Fibroblast of pulmonary artery (primary cell): Measurements from ENCODE around the gene HELQ.

Experiments
- DNase-seq: peaks from one replicate; pipeline ENCODE4 v3.0.0-alpha.2; 2010; ENCODE audit warnings: low read depth
- H3K4me3 ChIP-seq: replicated peaks from 2 replicates; pipeline ENCODE4 v1.5.1; 2011; ENCODE audit warnings: low read depth, mild to moderate bottlenecking, control low read depth, low read length, moderate library complexity
- CTCF ChIP-seq: IDR thresholded peaks from 2 replicates; pipeline ENCODE4 v1.5.1; 2011; ENCODE audit warnings: mild to moderate bottlenecking, control low read depth, low read length, inconsistent platforms; ENCODE audit errors: missing control alignments

Gene HELQ

GRCh38 chr4:83456184-83456501, 520 bp upstream of the HELQ start:
- no peak for TF ChIP-seq CTCF
- no peak for DNase-seq
- peak overlapping the region; percentile 95 for H3K4me3 ChIP-seq

GRCh38 chr4:83454686-83455085, 937 bp downstream of the HELQ start:
- peak overlapping the region; percentile 95 for H3K4me3 ChIP-seq
- no peak for TF ChIP-seq CTCF
- peak; percentile 20 for DNase-seq

- no peak for TF ChIP-seq CTCF
- H3K4me3 ChIP-seq: no peak overlapping the region
- no peak for DNase-seq
Observed at GRCh38 chr4:83449009-83449408, 6.6 kb downstream of the HELQ start.

GRCh38 chr4:83440899-83441298, 14.7 kb downstream of the HELQ start:
- no peak for TF ChIP-seq CTCF
- H3K4me3 ChIP-seq: no peak overlapping the region
- no peak for DNase-seq

GRCh38 chr4:83440148-83440814, 15.3 kb downstream of the HELQ start:
- no peak for DNase-seq
- no peak overlapping the region for H3K4me3 ChIP-seq
- TF ChIP-seq CTCF: no peak

- DNase-seq: no peak
- H3K4me3 ChIP-seq: no peak overlapping the region
- no peak for TF ChIP-seq CTCF
Observed at GRCh38 chr4:83438719-83439118, 16.9 kb downstream of the HELQ start.

- no peak overlapping the region for H3K4me3 ChIP-seq
- no peak for TF ChIP-seq CTCF
- DNase-seq: no peak
Observed at GRCh38 chr4:83436680-83437079, 18.9 kb downstream of the HELQ start.
